ENCODE results near the gene FPR2.

DNA sequence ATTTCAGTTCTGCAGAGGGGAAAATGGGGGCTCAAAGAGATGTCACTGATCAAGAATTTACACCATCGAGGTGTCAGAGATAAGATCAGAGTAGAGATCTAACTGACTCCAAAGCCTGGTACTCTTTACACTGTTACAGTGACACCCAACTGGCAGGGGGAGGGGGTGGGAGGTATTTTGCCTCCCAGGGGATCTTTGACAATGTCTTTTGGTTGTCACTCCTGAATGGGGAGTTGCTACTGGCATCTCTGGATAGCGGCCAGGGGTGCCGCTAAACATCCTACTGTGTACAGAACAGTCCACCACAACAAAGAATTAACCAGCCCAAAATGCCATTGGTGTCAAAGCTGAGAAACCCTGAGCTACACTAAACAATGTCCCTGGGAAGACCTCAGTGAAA lies 37.1 kb downstream of the FPR2 start:
- TF ChIP-seq SP1 (IDR thresholded peaks at IDR 0.05) = no peak
- TF ChIP-seq BHLHE40 (IDR thresholded peaks at IDR 0.05; ENCODE audit: borderline replicate concordance) = no peak

Data from HEK293T (cell line).